NOMO-1 treated with DMSO at 0.1 percent for 48 hours (cell line): ENCODE measurements around the gene AGL.
A peak's percentile ranks its signal among the peaks of the same experiment; 100 is the strongest.
"Not testable (repeated sequence)": the region's sequence is repeated elsewhere in the genome, so short reads cannot be mapped to it uniquely, and the experiment has no call there.

ENCODE experiments used
- DNase-seq: peaks from one replicate; lab custom pipeline; 2025; ENCODE audit not compliant: unreplicated experiment; lab: John Stamatoyannopoulos, UW

The AGL gene

GRCh38 chr1:99936071-99936470 lies 85.9 kb downstream of the AGL start:
- no peak for DNase-seq

GRCh38 chr1:99942723-99943122 lies 92.6 kb downstream of the AGL start:
- DNase-seq = no peak

- no peak for DNase-seq
These were observed 93.1 kb downstream of the AGL start for GRCh38 chr1:99943223-99943794.

GRCh38 chr1:99944192-99944591 lies 94.0 kb downstream of the AGL start:
- DNase-seq = no peak

- DNase-seq = no peak
These were observed 95.0 kb downstream of the AGL start for GRCh38 chr1:99945174-99945573.

- no peak for DNase-seq
These were observed 100.3 kb downstream of the AGL start for GRCh38 chr1:99950486-99950885.

GRCh38 chr1:99952522-99952921 lies 102.4 kb downstream of the AGL start:
- no peak for DNase-seq

- no peak for DNase-seq
These were observed 105.2 kb downstream of the AGL start for GRCh38 chr1:99955375-99955774.

GRCh38 chr1:99956755-99957154 lies 106.6 kb downstream of the AGL start:
- no peak for DNase-seq

- no peak for DNase-seq
These were observed 107.7 kb downstream of the AGL start for GRCh38 chr1:99957818-99958217.

- DNase-seq = not testable (repeated sequence)
These were observed 109.1 kb downstream of the AGL start for GRCh38 chr1:99959189-99959705.

GRCh38 chr1:99960260-99960659 lies 110.1 kb downstream of the AGL start:
- not testable (repeated sequence) for DNase-seq

- DNase-seq = no peak
These were observed 113.1 kb downstream of the AGL start for GRCh38 chr1:99963041-99963795.

GRCh38 chr1:99964806-99965205 lies 114.6 kb downstream of the AGL start:
- DNase-seq = no peak

GRCh38 chr1:99965646-99966375 lies 115.7 kb downstream of the AGL start:
- DNase-seq = no peak

- DNase-seq = no peak
These were observed 118.1 kb downstream of the AGL start for GRCh38 chr1:99968214-99968613.

- DNase-seq = peak; percentile 57
These were observed 119.1 kb downstream of the AGL start for GRCh38 chr1:99969260-99969728.

- DNase-seq = peak; percentile 72
These were observed 119.8 kb downstream of the AGL start, which contains the start of gene SLC35A3 for GRCh38 chr1:99969729-99970621. Gene SLC35A3, plus strand, starts transcription at chr1:99969996. Its CDS starts 23,559 bp downstream, at chr1:99993555.

GRCh38 chr1:99970713-99971255 lies 120.6 kb downstream of the AGL start:
- DNase-seq = no peak

GRCh38 chr1:99972066-99972465 lies 121.9 kb downstream of the AGL start:
- not testable (repeated sequence) for DNase-seq
